NCI-H460 (cell line): ENCODE measurements around the gene KIFC3. TPM values are rescaled to one million over a fixed set of nuclear protein-coding genes. Genes with fewer than 3 reads are reported as not detected.
"Not testable (repeated sequence)": the region's sequence is repeated elsewhere in the genome, so short reads cannot be mapped to it uniquely, and the experiment has no call there.

Source experiments
- DNase-seq: peaks from one replicate; pipeline ENCODE4 v3.0.0-alpha.2; 2016; ENCODE audit warnings: low read depth; ENCODE audit errors: extremely low read depth
- total RNA-seq: library from RNA; depleted of rRNA; stranded (reverse); fragments of >200 nt; shearing (Covaris generic); gene quantifications from 2 replicates; pipeline ENCODE4 v1.2.3, GENCODE V29; 2014

Gene KIFC3
- total RNA-seq, 1 experiment from 2014 or later = 300 TPM

- no peak for DNase-seq
These were observed 46.4 kb downstream of the KIFC3 start for GRCh38 chr16:57755726-57756423.

GRCh38 chr16:57755061-57755684, 47.1 kb downstream of the KIFC3 start:
- DNase-seq = no peak

- DNase-seq = no peak
These were observed 47.8 kb downstream of the KIFC3 start for GRCh38 chr16:57754354-57755060.

GRCh38 chr16:57753448-57754353, 48.6 kb downstream of the KIFC3 start:
- no peak for DNase-seq

GRCh38 chr16:57752581-57753447, 49.5 kb downstream of the KIFC3 start:
- no peak for DNase-seq

- no peak for DNase-seq
These were observed 50.1 kb downstream of the KIFC3 start for GRCh38 chr16:57752203-57752580.

GRCh38 chr16:57751539-57752202, 50.6 kb downstream of the KIFC3 start:
- DNase-seq = no peak

- DNase-seq = no peak
These were observed 51.3 kb downstream of the KIFC3 start for GRCh38 chr16:57750796-57751538.

GRCh38 chr16:57749856-57750452, 52.3 kb downstream of the KIFC3 start:
- no peak for DNase-seq

GRCh38 chr16:57749101-57749692, 53.1 kb downstream of the KIFC3 start:
- DNase-seq = no peak

GRCh38 chr16:57748596-57748995, 53.7 kb downstream of the KIFC3 start:
- DNase-seq = no peak

GRCh38 chr16:57747996-57748395, 54.3 kb downstream of the KIFC3 start:
- no peak for DNase-seq

GRCh38 chr16:57747496-57747895, 54.8 kb downstream of the KIFC3 start:
- DNase-seq = no peak

- DNase-seq = no peak
These were observed 55.2 kb downstream of the KIFC3 start for GRCh38 chr16:57747091-57747490.

- DNase-seq = not testable (repeated sequence)
These were observed 56.0 kb downstream of the KIFC3 start for GRCh38 chr16:57746316-57746715.

GRCh38 chr16:57745768-57746167, 56.5 kb downstream of the KIFC3 start:
- no peak for DNase-seq

GRCh38 chr16:57744642-57744903, 57.7 kb downstream of the KIFC3 start:
- no peak for DNase-seq
